Loucy (cell line): ENCODE results near the gene COA7.
"Not testable (repeated sequence)": the region's sequence is repeated elsewhere in the genome, so short reads cannot be mapped to it uniquely, and the experiment has no call there.

ENCODE experiments used
- H2AFZ ChIP-seq: fragments of 200-600 bp; sonication (generic); 2 replicates; pipeline ENCODE4 v1.6.0; 2016; ENCODE audit warnings: antibody characterized with exemption, mild to moderate bottlenecking, low read length, moderate library complexity
- H3F3A ChIP-seq: fragments of 200-600 bp; 2 replicates; pipeline ENCODE4 v1.6.0; 2016; ENCODE audit warnings: antibody characterized with exemption, low read depth, mild to moderate bottlenecking
- H3K27me3 ChIP-seq: fragments of 200-600 bp; sonication (generic); 2 replicates; pipeline ENCODE4 v1.6.1; 2014; ENCODE audit warnings: low read length, mild to moderate bottlenecking; ENCODE audit not compliant: insufficient read depth, poor library complexity, severe bottlenecking
- H3K36me3 ChIP-seq: fragments of 200-600 bp; sonication (generic); 2 replicates; pipeline ENCODE4 v1.6.1; 2016; ENCODE audit warnings: low read length; ENCODE audit not compliant: insufficient read depth
- H3K4me1 ChIP-seq: fragments of 200-600 bp; sonication (generic); 2 replicates; pipeline ENCODE4 v1.5.1; 2014; ENCODE audit warnings: low read length, mild to moderate bottlenecking; ENCODE audit not compliant: insufficient read depth, poor library complexity, severe bottlenecking
- H3K4me2 ChIP-seq: fragments of 200-600 bp; sonication (generic); 2 replicates; pipeline ENCODE4 v1.6.0; 2014; ENCODE audit warnings: antibody characterized with exemption, low read length, low read depth, mild to moderate bottlenecking; ENCODE audit not compliant: poor library complexity, severe bottlenecking
- H3K4me3 ChIP-seq: fragments of 200-600 bp; sonication (generic); 2 replicates; pipeline ENCODE4 v1.5.1; 2014; ENCODE audit warnings: low read length, mild to moderate bottlenecking, mixed read lengths; ENCODE audit not compliant: poor library complexity, severe bottlenecking
- H3K79me2 ChIP-seq: fragments of 200-600 bp; sonication (generic); 2 replicates; pipeline ENCODE4 v1.6.1; 2014; ENCODE audit warnings: low read length; ENCODE audit not compliant: insufficient read depth
- H3K9ac ChIP-seq: fragments of 200-600 bp; sonication (generic); 2 replicates; pipeline ENCODE4 v1.6.0; 2014; ENCODE audit warnings: mild to moderate bottlenecking, low read depth, low read length, moderate library complexity; ENCODE audit not compliant: poor library complexity, severe bottlenecking
- H3K9me2 ChIP-seq: fragments of 200-600 bp; sonication (generic); replicated peaks from 2 replicates; pipeline ENCODE4 v1.6.1; 2016; ENCODE audit warnings: low read depth, low read length, mixed read lengths
- H3K9me3 ChIP-seq: fragments of 200-600 bp; sonication (generic); 2 replicates; pipeline ENCODE4 v1.6.1; 2014; ENCODE audit warnings: mild to moderate bottlenecking, antibody characterized with exemption, low read length, low read depth; ENCODE audit not compliant: insufficient read depth
- H4K20me1 ChIP-seq: fragments of 200-600 bp; sonication (generic); 2 replicates; pipeline ENCODE4 v1.6.0; 2014; ENCODE audit warnings: antibody characterized with exemption, low read length, mild to moderate bottlenecking; ENCODE audit not compliant: insufficient read depth, poor library complexity, severe bottlenecking
- EZH2phosphoT487 ChIP-seq: fragments of 200-600 bp; IDR thresholded peaks from 2 replicates; pipeline ENCODE4 v1.6.1; 2018; ENCODE audit warnings: antibody characterized with exemption, mild to moderate bottlenecking, moderate library complexity, borderline replicate concordance
- TF ChIP-seq, protein P1 (sequence below): fragments of 200-600 bp; sonication (generic); conservative IDR thresholded peaks from 2 replicates; pipeline ENCODE4 v1.5.1; 2014; ENCODE audit warnings: mild to moderate bottlenecking, antibody characterized with exemption, low read length

Gene COA7

DNA sequence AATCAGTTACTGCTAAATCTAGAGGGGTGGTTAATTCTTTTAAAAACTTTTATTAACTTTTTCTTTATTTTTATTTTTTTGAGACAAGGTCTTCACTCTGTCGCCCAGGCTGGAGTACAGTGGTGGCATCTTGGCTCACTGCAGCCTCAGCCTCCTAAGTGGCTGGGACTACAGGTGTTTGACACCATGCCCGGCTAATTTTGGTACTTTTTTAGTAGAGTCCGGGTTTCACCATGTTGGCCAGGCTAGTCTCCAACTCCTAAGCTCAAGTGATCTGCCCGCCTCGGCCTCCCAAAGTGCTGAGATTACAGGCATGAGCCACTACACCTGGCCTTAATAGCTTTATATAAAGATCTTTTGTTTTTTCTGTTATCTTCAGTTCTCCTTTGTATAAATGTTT is 40.0 kb upstream of the COA7 start:
- H3K4me3 ChIP-seq, result no peak overlapping the region
- no peak for TF ChIP-seq EZH2phosphoT487
- TF ChIP-seq, protein P1, sequence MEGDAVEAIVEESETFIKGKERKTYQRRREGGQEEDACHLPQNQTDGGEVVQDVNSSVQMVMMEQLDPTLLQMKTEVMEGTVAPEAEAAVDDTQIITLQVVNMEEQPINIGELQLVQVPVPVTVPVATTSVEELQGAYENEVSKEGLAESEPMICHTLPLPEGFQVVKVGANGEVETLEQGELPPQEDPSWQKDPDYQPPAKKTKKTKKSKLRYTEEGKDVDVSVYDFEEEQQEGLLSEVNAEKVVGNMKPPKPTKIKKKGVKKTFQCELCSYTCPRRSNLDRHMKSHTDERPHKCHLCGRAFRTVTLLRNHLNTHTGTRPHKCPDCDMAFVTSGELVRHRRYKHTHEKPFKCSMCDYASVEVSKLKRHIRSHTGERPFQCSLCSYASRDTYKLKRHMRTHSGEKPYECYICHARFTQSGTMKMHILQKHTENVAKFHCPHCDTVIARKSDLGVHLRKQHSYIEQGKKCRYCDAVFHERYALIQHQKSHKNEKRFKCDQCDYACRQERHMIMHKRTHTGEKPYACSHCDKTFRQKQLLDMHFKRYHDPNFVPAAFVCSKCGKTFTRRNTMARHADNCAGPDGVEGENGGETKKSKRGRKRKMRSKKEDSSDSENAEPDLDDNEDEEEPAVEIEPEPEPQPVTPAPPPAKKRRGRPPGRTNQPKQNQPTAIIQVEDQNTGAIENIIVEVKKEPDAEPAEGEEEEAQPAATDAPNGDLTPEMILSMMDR, result no peak
- H3K79me2 ChIP-seq, result peaks cover 47% of the 10 kb centered on the region; the same call in 1 of the 2 replicates
- H3K9me2 ChIP-seq, result no peaks in the 10 kb centered on the region
- no peaks in the 10 kb centered on the region for H3K9me3 ChIP-seq
- no peak overlapping the region for H3K9ac ChIP-seq
- H3K27me3 ChIP-seq, result no peaks in the 10 kb centered on the region
- no peaks in the 10 kb centered on the region for H3K4me1 ChIP-seq
- H4K20me1 ChIP-seq, result peaks cover 3% of the 10 kb centered on the region
- H3F3A ChIP-seq, result no peaks in the 10 kb centered on the region
- H2AFZ ChIP-seq, result no peak overlapping the region
- no peaks in the 10 kb centered on the region for H3K36me3 ChIP-seq
- H3K4me2 ChIP-seq, result no peak overlapping the region

DNA sequence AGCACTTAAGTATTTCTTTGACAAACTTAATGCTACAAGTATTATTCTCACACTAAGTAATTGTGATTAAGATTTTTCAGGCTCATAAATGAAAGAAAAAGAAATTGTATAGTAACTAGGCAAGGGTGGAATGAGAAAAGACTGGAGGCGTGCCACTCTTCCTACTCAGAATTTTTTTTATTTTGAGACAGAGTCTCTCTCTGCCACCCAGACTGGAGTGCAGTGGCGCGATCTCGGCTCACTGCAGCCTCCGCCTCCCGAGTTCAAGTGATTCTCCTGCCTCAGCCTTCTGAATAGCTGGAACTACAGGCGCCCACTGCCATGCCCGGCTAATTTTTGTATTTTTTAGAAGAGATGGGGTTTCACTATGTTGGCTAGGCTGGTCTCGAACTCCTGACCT is 37.2 kb upstream of the COA7 start:
- H3K79me2 ChIP-seq, result peaks cover 44% of the 10 kb centered on the region; the same call in 1 of the 2 replicates
- not testable (repeated sequence) for H3F3A ChIP-seq, H3K36me3 ChIP-seq, H3K4me3 ChIP-seq, H3K9me2 ChIP-seq, H3K4me2 ChIP-seq, H4K20me1 ChIP-seq, H3K9me3 ChIP-seq, H3K4me1 ChIP-seq, H3K27me3 ChIP-seq, H3K9ac ChIP-seq, H2AFZ ChIP-seq

DNA sequence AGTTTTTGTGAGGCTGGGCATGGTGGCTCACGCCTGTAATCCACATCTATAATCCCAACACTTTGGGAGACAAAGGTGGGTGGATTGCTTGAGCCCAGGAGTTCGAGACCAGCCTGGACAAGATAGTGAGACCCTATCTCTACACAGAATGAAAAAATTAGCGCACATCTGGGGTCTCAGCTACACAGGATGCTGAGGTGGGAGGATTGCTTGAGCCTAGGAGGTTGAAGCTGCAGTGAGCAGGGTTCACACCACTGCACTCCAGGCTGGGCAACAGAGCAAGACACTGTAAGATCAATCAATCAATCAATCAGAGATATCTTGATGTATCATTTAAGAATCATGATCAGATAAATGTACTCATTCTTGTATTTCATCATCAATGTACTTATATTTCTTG is 35.2 kb upstream of the COA7 start:
- TF ChIP-seq EZH2phosphoT487, result no peak
- TF ChIP-seq, protein P1, result no peak
- Histone ChIP-seq H4K20me1 (peaks cover 9% of the 10 kb centered on the region), H3K36me3 (no peaks in the 10 kb centered on the region), H3K4me1 (peaks cover 10% of the 10 kb centered on the region), H3F3A (no peaks in the 10 kb centered on the region), H2AFZ (no peak overlapping the region), H3K4me2 (no peak overlapping the region), H3K79me2 (peaks cover 47% of the 10 kb centered on the region), H3K9ac (no peak overlapping the region), H3K4me3 (no peak overlapping the region), H3K27me3 (no peaks in the 10 kb centered on the region), H3K9me2 (no peaks in the 10 kb centered on the region), H3K9me3 (no peaks in the 10 kb centered on the region)

DNA sequence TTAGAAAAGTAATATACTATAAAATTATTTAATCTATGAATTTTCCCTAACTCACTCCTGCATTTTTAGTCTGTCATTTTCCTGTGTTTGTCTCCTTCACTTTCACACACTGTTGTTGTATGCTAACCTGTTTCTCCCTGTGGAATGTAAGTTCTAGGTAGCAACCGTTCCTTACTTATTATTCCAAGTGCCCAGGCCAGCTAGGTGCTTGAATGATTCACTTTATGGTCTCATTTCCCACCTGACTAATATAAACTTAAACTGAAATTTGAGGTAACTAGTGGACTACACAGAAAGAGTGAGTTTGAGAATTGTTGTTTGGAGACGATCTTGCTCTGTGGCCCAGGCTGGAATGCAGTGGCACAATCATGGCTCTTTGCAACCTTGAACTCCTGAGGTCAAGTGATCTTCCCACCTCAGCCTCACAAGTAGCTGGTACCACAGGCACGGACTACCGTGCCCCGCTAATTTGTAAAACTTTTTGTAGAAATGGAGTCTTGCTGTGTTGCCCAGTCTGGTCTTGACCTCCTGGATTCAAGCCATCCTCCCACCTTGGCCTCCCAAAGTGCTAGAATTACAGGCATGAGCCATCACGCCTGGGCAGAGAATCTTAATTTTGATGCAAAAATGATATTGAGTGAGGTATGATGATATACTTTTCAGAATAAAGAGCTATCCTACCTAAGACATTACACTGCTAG is 30.0 kb upstream of the COA7 start:
- Histone ChIP-seq H3K9ac (peak overlapping the region; percentile 73), H3K9me2 (no peaks in the 10 kb centered on the region), H3K4me3 (peak overlapping the region; percentile 73), H3F3A (no peaks in the 10 kb centered on the region), H3K4me1 (peaks cover 31% of the 10 kb centered on the region), H3K4me2 (peak overlapping the region; percentile 89), H3K9me3 (no peaks in the 10 kb centered on the region), H2AFZ (no peak overlapping the region), H3K79me2 (peaks cover 45% of the 10 kb centered on the region), H4K20me1 (peaks cover 21% of the 10 kb centered on the region), H3K36me3 (no peaks in the 10 kb centered on the region), H3K27me3 (no peaks in the 10 kb centered on the region)
- no peak for TF ChIP-seq EZH2phosphoT487
- TF ChIP-seq, protein P1, result no peak
